Measurements from ENCODE around the gene SMNDC1. TPM values are rescaled to one million over a fixed set of nuclear protein-coding genes. Genes with fewer than 3 reads are reported as not detected.
"Not testable (repeated sequence)": the region's sequence is repeated elsewhere in the genome, so short reads cannot be mapped to it uniquely, and the experiment has no call there.

The SMNDC1 gene
- total RNA-seq, 2 donors from 2014 or later, result 33.7 to 50.4 TPM

GRCh38 chr10:110247833-110248232 lies 56.9 kb downstream of the SMNDC1 start:
- not testable (repeated sequence) for H3K27ac Mint-ChIP-seq; H3K36me3 Mint-ChIP-seq (ENCODE audit: low read depth); H3K9me3 ChIP-seq (ENCODE audit: control insufficient read depth, low read length, poor library complexity, severe bottlenecking); DNase-seq; H3K27me3 Mint-ChIP-seq; H3K4me3 Mint-ChIP-seq; ATAC-seq
- peaks cover 16% of the 10 kb centered on the region for H3K4me1 Mint-ChIP-seq

GRCh38 chr10:110244550-110244949 lies 60.2 kb downstream of the SMNDC1 start:
- peaks cover 19% of the 10 kb centered on the region for H3K4me1 Mint-ChIP-seq

GRCh38 chr10:110242511-110242910 lies 62.2 kb downstream of the SMNDC1 start:
- peak overlapping the region; percentile 32 for H3K27ac Mint-ChIP-seq
- H3K4me1 Mint-ChIP-seq, result peaks cover 21% of the 10 kb centered on the region
- H3K4me3 Mint-ChIP-seq, result no peak overlapping the region
- ATAC-seq (no peak), DNase-seq (no peak)
- no peaks in the 10 kb centered on the region for H3K27me3 Mint-ChIP-seq
- no peaks in the 10 kb centered on the region for H3K9me3 ChIP-seq (ENCODE audit: control insufficient read depth, low read length, poor library complexity, severe bottlenecking)
- peaks cover 9% of the 10 kb centered on the region for H3K36me3 Mint-ChIP-seq (ENCODE audit: low read depth)

More at GRCh38 chr10:110244550-110244949, 60.2 kb downstream of the SMNDC1 start:
- Mint-ChIP-seq H3K36me3 (ENCODE audit: low read depth) (peaks cover 9% of the 10 kb centered on the region), H3K4me3 (no peak overlapping the region), H3K27me3 (no peaks in the 10 kb centered on the region), H3K27ac (no peak overlapping the region)
- ATAC-seq (no peak), DNase-seq (no peak)
- H3K9me3 ChIP-seq (ENCODE audit: control insufficient read depth, low read length, poor library complexity, severe bottlenecking), result no peaks in the 10 kb centered on the region

GRCh38 chr10:110241841-110242240 lies 62.9 kb downstream of the SMNDC1 start:
- DNase-seq (no peak), ATAC-seq (no peak)
- Mint-ChIP-seq H3K4me3 (peak overlapping the region; percentile 58), H3K4me1 (peaks cover 21% of the 10 kb centered on the region), H3K36me3 (ENCODE audit: low read depth) (peaks cover 13% of the 10 kb centered on the region), H3K27ac (peak overlapping the region; percentile 22), H3K27me3 (no peaks in the 10 kb centered on the region)
- no peaks in the 10 kb centered on the region for H3K9me3 ChIP-seq (ENCODE audit: control insufficient read depth, low read length, poor library complexity, severe bottlenecking)

- peaks cover 13% of the 10 kb centered on the region for H3K36me3 Mint-ChIP-seq (ENCODE audit: low read depth)
- peak overlapping the region; percentile 81 for H3K4me3 Mint-ChIP-seq
- H3K27ac Mint-ChIP-seq, result peak overlapping the region; percentile 22
- peak; percentile 47 for ATAC-seq
- no peaks in the 10 kb centered on the region for H3K9me3 ChIP-seq (ENCODE audit: control insufficient read depth, low read length, poor library complexity, severe bottlenecking)
- H3K4me1 Mint-ChIP-seq, result peaks cover 21% of the 10 kb centered on the region
- DNase-seq, result no peak
- no peaks in the 10 kb centered on the region for H3K27me3 Mint-ChIP-seq
Observed at GRCh38 chr10:110241407-110241806, 63.3 kb downstream of the SMNDC1 start.

Other genes starting within 250 kb of the SMNDC1 start
- gene MXI1, start 97.3 kb downstream of the SMNDC1 start, total RNA-seq, result 10 to 100 TPM; 43.2 to 48.8 TPM
- gene DUSP5, start 193.0 kb upstream of the SMNDC1 start, total RNA-seq, result 100 to 1,000 TPM in 1 of 2 donors, 10 to 100 TPM in 1; 91.9 to 147 TPM